Spleen (tissue), 11 donors: ENCODE data around the gene TRAFD1. TPM values are rescaled to one million over a fixed set of nuclear protein-coding genes. Genes with fewer than 3 reads are reported as not detected.
A peak's percentile ranks its signal among the peaks of the same experiment; 100 is the strongest.

ENCODE experiments used
- DNase-seq: peaks from one replicate; pipeline ENCODE4 v3.0.0-alpha.2; 2020
- H3K27ac ChIP-seq, 8 donors: fragments of 200-600 bp; sonication (generic) in 7 of 8; 1 replicate in 4 of 8; 2 replicates in 4 of 8; pipeline versions ENCODE4 v1.5.0 to v1.8.0; 2016 to 2021; ENCODE audit warnings: inconsistent platforms in 4 of 8, mild to moderate bottlenecking in 4 of 8, moderate library complexity in 1 of 8
- H3K27me3 ChIP-seq, 7 donors: fragments of 200-600 bp; sonication (generic) in 6 of 7; replicated peaks in 1 of 7; 1 replicate in 4 of 7; 2 replicates in 3 of 7; pipeline versions ENCODE4 v1.5.0 to v1.8.0; 2016 to 2021; ENCODE audit warnings: inconsistent platforms in 3 of 7, mild to moderate bottlenecking in 1 of 7
- H3K36me3 ChIP-seq, 6 donors: fragments of 200-600 bp; sonication (generic) in 5 of 6; 1 replicate in 4 of 6; 2 replicates in 2 of 6; pipeline versions ENCODE4 v1.5.0 to v1.8.0; 2016 to 2021; ENCODE audit warnings: inconsistent platforms in 2 of 6
- H3K4me1 ChIP-seq, 6 donors: fragments of 200-600 bp; sonication (generic) in 5 of 6; 1 replicate in 3 of 6; 2 replicates in 3 of 6; pipeline versions ENCODE4 v1.5.0 to v1.8.0; 2016 to 2021; ENCODE audit warnings: inconsistent platforms in 3 of 6
- H3K4me3 ChIP-seq, 8 donors: fragments of 200-600 bp; sonication (generic) in 7 of 8; 1 replicate in 4 of 8; 2 replicates in 4 of 8; pipeline versions ENCODE4 v1.5.0 to v1.8.0; 2016 to 2021; ENCODE audit warnings: inconsistent platforms in 4 of 8, mild to moderate bottlenecking in 4 of 8, moderate library complexity in 2 of 8
- H3K9me3 ChIP-seq, 8 donors: fragments of 200-600 bp; sonication (generic) in 7 of 8; 1 replicate in 4 of 8; 2 replicates in 4 of 8; pipeline versions ENCODE4 v1.5.0 to v1.8.0; 2016 to 2021; ENCODE audit warnings: inconsistent platforms in 4 of 8
- POLR2A ChIP-seq, 3 donors: fragments of 450-650 bp; IDR thresholded peaks; one replicate each; pipeline ENCODE4 v1.5.1; 2017; ENCODE audit warnings: antibody characterized with exemption in 3 of 3, mild to moderate bottlenecking in 1 of 3
- POLR2AphosphoS5 ChIP-seq, 3 donors: sonication (generic); formaldehyde crosslinking; IDR thresholded peaks; one replicate each; pipeline ENCODE4 v1.5.1; 2017; ENCODE audit warnings: antibody characterized with exemption in 3 of 3
- WGBS, 5 donors: extraction: QIAGEN DNeasy Blood & Tissue Kit in 3 of 5; methylation state at CpG; one replicate each; pipeline versions ENCODE4 v1.1.5 to v1.1.7; 2013 to 2018; 5-methylcytosine and 5-hydroxymethylcytosine counted together
- intact Hi-C: fragments of 100-400 bp; cut with DNase I; formaldehyde crosslinking; loops from one replicate; pipeline ENCODE4 v1.15.0; 2023; ENCODE audit warnings: low total_unique reads
- polyA plus RNA-seq, 3 donors: library from polyadenylated mRNA; stranded (reverse); fragments of 200-250 nt; gene quantifications; one replicate each; pipeline ENCODE4 v1.2.1, GENCODE V29; 2013
- total RNA-seq, 7 donors: library from RNA; depleted of rRNA in 3 of 7; stranded (reverse); fragments of >200 nt in 3 of 7; fragmentation: NEBNext Ultra II Directional in 4 of 7; extraction: Animal tissue kit (Norgen Biotek cat#: 25700) in 4 of 7; gene quantifications; one replicate each; pipeline versions ENCODE4 v1.1.0 to v1.2.1, GENCODE V29; 2016 to 2021
- TF ChIP-seq, protein P1 (sequence below), 11 experiments: fragments of 200-600 bp in 7 of 11; fragments of 450-650 bp in 4 of 11; sonication (generic) in 4 of 11; IDR thresholded peaks in 8 of 11; conservative IDR thresholded peaks in 3 of 11; 1 replicate in 7 of 11; 2 replicates in 4 of 11; pipeline versions ENCODE4 v1.4.0 to v1.8.0; 2016 to 2021; ENCODE audit warnings: antibody characterized with exemption in 11 of 11, inconsistent platforms in 4 of 11, mild to moderate bottlenecking in 1 of 11
- donor health status: healthy with polysubstance abuse.
- donor health status: DM: no; HTN: no; CAD: no; lungs with moderate emphysema.
- donor health status: DM: no; HTN: no; CAD: no.
- donor health status: Bipolar disorder and iron deficiency.
- donor health status: healthy.
- donor health status: DM: no; HTN: no; CAD: no.
- donor health status: DM: yes; HTN: yes; CAD: no.

TRAFD1 gene
- total and polyA plus RNA-seq, 10 donors = 18.6 to 63.4 (median 51.0) TPM

DNA sequence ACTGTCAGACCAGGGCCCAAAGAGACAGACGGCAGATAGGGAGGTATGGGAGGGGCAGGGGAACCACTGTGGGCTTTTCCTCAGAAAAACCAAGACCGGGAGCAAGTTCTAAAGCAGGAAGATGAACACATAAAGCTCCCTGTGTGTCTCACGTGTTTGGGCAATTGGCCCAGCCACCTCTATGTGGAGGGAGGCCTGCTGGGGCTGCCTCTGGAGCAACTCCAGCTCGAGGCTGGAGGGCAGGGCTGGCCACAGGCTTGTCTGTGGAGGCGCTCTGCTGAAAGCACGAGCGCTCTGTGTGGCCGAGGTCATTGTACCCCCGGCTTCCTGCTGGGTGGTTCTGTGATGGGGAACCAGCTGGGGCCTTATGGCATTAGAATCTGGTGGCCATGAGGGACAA lies 36.4 kb downstream of the TRAFD1 start:
- peaks cover 0 to 93% (median 64%) of the 10 kb centered on the region in 6 donors for H3K36me3 ChIP-seq
- TF ChIP-seq, protein P1, sequence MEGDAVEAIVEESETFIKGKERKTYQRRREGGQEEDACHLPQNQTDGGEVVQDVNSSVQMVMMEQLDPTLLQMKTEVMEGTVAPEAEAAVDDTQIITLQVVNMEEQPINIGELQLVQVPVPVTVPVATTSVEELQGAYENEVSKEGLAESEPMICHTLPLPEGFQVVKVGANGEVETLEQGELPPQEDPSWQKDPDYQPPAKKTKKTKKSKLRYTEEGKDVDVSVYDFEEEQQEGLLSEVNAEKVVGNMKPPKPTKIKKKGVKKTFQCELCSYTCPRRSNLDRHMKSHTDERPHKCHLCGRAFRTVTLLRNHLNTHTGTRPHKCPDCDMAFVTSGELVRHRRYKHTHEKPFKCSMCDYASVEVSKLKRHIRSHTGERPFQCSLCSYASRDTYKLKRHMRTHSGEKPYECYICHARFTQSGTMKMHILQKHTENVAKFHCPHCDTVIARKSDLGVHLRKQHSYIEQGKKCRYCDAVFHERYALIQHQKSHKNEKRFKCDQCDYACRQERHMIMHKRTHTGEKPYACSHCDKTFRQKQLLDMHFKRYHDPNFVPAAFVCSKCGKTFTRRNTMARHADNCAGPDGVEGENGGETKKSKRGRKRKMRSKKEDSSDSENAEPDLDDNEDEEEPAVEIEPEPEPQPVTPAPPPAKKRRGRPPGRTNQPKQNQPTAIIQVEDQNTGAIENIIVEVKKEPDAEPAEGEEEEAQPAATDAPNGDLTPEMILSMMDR (IDR thresholded peaks at IDR 0.05 in 8 of 11, conservative IDR thresholded peaks at IDR 0.05 in 3 of 11) = no peak
- TF ChIP-seq POLR2AphosphoS5 (IDR thresholded peaks at IDR 0.05) = peak in 1 of 3 donors; percentile 28
- no peak for TF ChIP-seq POLR2A (IDR thresholded peaks at IDR 0.05)
- DNase-seq = peak; percentile 64

DNA sequence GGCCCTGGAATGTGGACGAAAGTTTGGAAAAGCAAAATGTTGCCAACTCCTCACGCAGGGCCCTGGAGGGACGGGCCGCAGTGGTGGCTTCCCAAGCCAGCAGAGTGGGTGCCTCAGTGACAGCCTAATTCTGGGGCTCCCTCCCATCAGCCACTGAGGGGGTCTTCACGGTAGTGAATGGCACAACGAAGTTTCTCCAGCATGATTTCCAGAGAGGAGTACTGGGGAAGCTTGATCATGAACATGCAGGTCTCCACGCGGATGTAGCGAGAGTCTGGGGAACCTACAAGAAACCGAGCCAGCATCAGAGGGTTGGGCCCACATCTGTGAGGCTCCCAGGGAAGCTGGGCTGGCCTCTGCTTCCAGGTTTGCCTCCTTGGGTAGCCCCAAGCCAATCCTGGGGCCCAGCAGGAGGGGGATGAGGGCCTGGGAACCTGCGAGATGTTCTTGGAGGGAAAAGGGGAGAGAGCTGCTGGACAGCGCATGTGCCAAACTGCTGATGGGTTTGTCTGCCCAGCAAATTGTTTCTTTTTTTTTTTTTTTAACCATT lies 37.0 kb downstream of the TRAFD1 start:
- Histone ChIP-seq H3K27me3 (no peaks in the 10 kb centered on the region), H3K36me3 (peaks cover 0 to 93% (median 64%) of the 10 kb centered on the region in 6 donors), H3K4me1 (no peaks in the 10 kb centered on the region), H3K9me3 (peaks cover 0 to 15% (median 9%) of the 10 kb centered on the region in 8 donors), H3K4me3 (no peak overlapping the region), H3K27ac (no peak overlapping the region)
- intact Hi-C loops = no loop called here
- TF ChIP-seq POLR2AphosphoS5 (IDR thresholded peaks at IDR 0.05) (no peak), POLR2A (IDR thresholded peaks at IDR 0.05) (no peak)
- TF ChIP-seq, protein P1 (IDR thresholded peaks at IDR 0.05 in 8 of 11, conservative IDR thresholded peaks at IDR 0.05 in 3 of 11) = no peak
- peak; percentile 56 for DNase-seq
- 96 to 98% (median 97%) methylated on average over 12 of the region's 12 CpGs for WGBS, 5 donors

More for the DNA sequence above, 36.4 kb downstream of the TRAFD1 start:
- no peak overlapping the region for H3K27ac ChIP-seq
- no peaks in the 10 kb centered on the region for H3K27me3 ChIP-seq
- H3K4me1 ChIP-seq = no peaks in the 10 kb centered on the region
- H3K9me3 ChIP-seq = peaks cover 0 to 19% (median 9%) of the 10 kb centered on the region in 8 donors
- intact Hi-C loops = no loop called here
- WGBS, 5 donors = 86 to 92% (median 88%) methylated on average over 9 of the region's 9 CpGs
- no peak overlapping the region for H3K4me3 ChIP-seq

DNA sequence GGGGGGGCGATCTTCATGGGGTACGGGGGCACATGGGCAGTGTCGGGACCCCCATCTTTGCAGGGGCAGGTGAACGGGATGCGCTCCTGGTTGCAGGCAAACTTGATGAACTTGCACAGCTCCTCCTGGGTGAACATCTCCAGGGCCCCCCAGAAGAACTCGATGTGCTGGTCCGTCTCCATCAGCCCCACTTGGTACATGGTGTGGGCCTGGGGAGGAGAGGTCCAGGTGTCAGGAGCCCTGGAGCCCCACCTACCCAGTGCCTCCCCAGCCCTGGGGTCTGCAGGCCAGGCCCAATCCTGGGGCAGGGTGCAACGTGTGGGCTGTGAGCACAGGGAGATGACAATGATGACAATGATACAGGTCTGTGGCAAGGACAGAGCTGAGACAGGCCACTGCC lies 37.7 kb downstream of the TRAFD1 start:
- WGBS, 5 donors = 93 to 94% (median 94%) methylated on average over 8 of the region's 8 CpGs; no CpG with 5 or more reads in 1 of the 5 donors
- TF ChIP-seq, protein P1 (IDR thresholded peaks at IDR 0.05 in 8 of 11, conservative IDR thresholded peaks at IDR 0.05 in 3 of 11) = no peak
- peak in 1 of 3 donors; percentile 40 for TF ChIP-seq POLR2AphosphoS5 (IDR thresholded peaks at IDR 0.05)
- TF ChIP-seq POLR2A (IDR thresholded peaks at IDR 0.05) = no peak

DNA sequence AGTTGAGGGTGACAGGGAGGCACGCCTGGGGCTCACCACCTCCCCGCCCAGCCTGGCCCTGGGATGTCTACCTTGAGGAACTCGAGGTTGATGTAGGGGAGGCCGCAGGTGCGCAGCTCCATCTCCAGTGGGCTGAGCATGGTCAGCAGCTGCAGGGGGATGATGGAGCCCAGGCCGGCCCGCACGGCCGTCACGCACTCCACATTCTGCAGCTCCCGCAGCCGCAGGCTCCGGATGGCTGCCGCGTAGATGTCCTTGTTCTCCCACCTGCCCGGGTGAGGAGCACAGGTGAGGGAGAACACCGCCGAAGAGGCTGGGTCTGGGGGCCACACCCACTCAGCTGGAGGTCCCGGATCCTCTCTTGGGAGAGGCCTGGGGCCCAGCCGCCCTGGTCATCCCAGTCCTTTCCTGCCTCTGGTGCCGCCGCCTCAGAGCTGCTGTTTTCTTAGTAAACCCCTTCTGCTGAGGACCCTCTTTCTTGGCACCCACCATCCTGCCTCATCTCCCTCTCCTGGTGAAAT lies 38.2 kb downstream of the TRAFD1 start:
- no peaks in the 10 kb centered on the region for H3K4me1 ChIP-seq
- 94 to 97% (median 96%) methylated on average over 8 to 22 of the region's 22 CpGs for WGBS, 5 donors
- no peak overlapping the region for H3K27ac ChIP-seq
- intact Hi-C loops = no loop called here
- no peaks in the 10 kb centered on the region for H3K27me3 ChIP-seq
- TF ChIP-seq POLR2AphosphoS5 (IDR thresholded peaks at IDR 0.05) = peak in 1 of 3 donors; percentile 17
- TF ChIP-seq, protein P1 (IDR thresholded peaks at IDR 0.05 in 8 of 11, conservative IDR thresholded peaks at IDR 0.05 in 3 of 11) = no peak
- H3K4me3 ChIP-seq = no peak overlapping the region
- H3K9me3 ChIP-seq = peaks cover 0 to 10% (median 3%) of the 10 kb centered on the region in 8 donors
- peaks cover 0 to 93% (median 59%) of the 10 kb centered on the region in 6 donors for H3K36me3 ChIP-seq
- peak; percentile 69 for DNase-seq

More for the DNA sequence above, 37.7 kb downstream of the TRAFD1 start:
- intact Hi-C loops = no loop called here
- peaks cover 0 to 93% (median 62%) of the 10 kb centered on the region in 6 donors for H3K36me3 ChIP-seq
- no peak for DNase-seq
- no peaks in the 10 kb centered on the region for H3K4me1 ChIP-seq
- peaks cover 0 to 14% (median 8%) of the 10 kb centered on the region in 8 donors for H3K9me3 ChIP-seq
- H3K4me3 ChIP-seq = no peak overlapping the region
- H3K27ac ChIP-seq = no peak overlapping the region
- no peaks in the 10 kb centered on the region for H3K27me3 ChIP-seq
